AG04449 (cell line): ENCODE measurements around the gene RYR2.

Experiments used
- CTCF ChIA-PET: fragments of 350-600 bp; formaldehyde crosslinking; extraction: SDS; loops from one replicate; lab custom pipeline; 2021; ENCODE audit warnings: antibody characterized with exemption; lab: Yijun Ruan, JAX
- POLR2A ChIA-PET: fragments of 400-600, 350-600 bp; formaldehyde crosslinking; extraction: SDS; loops from one replicate; lab custom pipeline; 2020; ENCODE audit warnings: antibody characterized with exemption, inconsistent platforms; lab: Yijun Ruan, JAX
- DNase-seq: peaks from one replicate; pipeline ENCODE4 v3.0.0-alpha.2; 2010; ENCODE audit warnings: low read depth, low spot score
- H3K4me3 ChIP-seq: 2 replicates; pipeline ENCODE4 v1.5.1; 2011; ENCODE audit warnings: low read depth, mild to moderate bottlenecking, control low read depth, low read length
- TF ChIP-seq, protein P1 (sequence below): IDR thresholded peaks from one replicate; pipeline ENCODE4 v1.5.1; 2011; ENCODE audit warnings: mild to moderate bottlenecking, moderate library complexity, low read length, control low read depth, inconsistent platforms; ENCODE audit not compliant: insufficient read depth; ENCODE audit errors: missing control alignments

RYR2 gene

GRCh38 chr1:237794071-237794470, 752.1 kb downstream of the RYR2 start:
- DNase-seq: no peak

DNA sequence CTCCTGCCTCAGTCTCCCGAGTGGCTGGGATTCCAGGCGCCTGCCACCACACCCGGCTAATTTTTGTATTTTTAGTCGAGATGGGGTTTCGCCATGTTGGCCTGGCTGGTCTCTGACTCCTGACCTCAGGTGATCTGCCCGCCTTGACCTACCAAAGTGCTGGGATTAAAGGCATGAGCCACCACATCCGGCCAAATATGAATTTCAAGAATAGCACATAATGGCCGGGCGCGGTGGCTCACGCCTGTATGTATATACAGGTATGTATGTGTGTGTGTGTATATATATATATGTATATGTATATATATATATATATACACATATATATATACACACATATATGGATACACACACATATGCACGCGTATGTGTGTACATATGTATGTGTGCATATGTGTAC, 753.6 kb downstream of the RYR2 start:
- DNase-seq: no peak
- ChIA-PET CTCF (no interaction called here), POLR2A (no interaction called here)
- TF ChIP-seq, protein P1, sequence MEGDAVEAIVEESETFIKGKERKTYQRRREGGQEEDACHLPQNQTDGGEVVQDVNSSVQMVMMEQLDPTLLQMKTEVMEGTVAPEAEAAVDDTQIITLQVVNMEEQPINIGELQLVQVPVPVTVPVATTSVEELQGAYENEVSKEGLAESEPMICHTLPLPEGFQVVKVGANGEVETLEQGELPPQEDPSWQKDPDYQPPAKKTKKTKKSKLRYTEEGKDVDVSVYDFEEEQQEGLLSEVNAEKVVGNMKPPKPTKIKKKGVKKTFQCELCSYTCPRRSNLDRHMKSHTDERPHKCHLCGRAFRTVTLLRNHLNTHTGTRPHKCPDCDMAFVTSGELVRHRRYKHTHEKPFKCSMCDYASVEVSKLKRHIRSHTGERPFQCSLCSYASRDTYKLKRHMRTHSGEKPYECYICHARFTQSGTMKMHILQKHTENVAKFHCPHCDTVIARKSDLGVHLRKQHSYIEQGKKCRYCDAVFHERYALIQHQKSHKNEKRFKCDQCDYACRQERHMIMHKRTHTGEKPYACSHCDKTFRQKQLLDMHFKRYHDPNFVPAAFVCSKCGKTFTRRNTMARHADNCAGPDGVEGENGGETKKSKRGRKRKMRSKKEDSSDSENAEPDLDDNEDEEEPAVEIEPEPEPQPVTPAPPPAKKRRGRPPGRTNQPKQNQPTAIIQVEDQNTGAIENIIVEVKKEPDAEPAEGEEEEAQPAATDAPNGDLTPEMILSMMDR: no peak
- H3K4me3 ChIP-seq: no peak overlapping the region

More at GRCh38 chr1:237794071-237794470, 752.1 kb downstream of the RYR2 start:
- POLR2A ChIA-PET: no interaction called here
- H3K4me3 ChIP-seq: no peak overlapping the region
- TF ChIP-seq, protein P1: no peak
- CTCF ChIA-PET: no interaction called here

DNA sequence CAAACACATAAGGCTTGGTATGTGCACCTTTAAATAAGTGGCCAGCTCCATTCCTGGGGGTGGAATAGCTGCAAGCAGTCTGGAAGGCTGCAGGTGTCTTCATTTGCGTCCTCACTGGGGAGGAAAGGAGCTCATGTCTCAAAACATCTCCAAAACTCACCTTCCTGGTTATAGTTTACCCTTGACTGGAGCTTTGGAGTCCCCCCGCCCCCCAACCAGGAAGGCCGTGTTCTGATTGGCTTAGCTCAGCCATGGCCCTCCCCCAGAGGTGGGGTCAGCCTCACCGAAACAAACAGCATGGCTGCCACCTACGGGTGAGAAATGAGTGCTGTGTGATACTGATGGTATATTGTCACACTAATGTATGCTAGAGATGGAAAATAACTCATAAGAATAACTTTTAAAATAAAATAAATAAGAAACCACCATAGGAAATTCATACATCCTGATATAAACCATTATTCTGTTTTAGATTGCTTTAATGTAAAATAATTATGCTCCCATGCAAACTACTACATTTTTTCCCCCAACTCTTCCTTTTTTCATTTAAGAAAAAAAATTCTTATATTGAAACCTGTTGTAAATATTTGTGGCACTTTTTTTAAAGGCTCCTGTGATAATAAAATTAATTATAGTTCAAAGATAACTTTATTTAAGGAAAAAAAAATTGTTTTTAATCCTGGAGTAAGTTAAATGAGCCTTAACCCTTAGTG, 757.9 kb downstream of the RYR2 start:
- DNase-seq: no peak
- no peak overlapping the region for H3K4me3 ChIP-seq
- CTCF ChIA-PET: no interaction called here
- POLR2A ChIA-PET: no interaction called here
- TF ChIP-seq, protein P1: no peak

DNA sequence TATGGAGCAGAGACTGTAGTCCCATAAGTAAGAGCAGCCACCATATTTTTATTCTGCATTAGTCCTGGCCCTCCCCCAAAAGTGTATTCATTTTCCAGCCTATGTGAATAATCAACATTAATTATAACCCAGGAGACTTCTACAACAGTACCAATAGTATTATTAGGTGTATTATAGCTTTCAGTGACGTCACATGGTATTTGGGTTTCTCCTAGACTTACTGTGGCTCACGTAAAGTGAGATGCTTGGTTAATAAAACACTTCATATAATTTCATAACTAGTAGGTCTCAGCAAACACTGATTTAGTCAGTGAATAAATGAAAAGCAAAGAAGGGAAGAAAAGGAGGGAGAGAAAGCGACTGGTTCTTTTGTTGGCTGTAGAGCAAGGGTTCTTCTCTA, 762.5 kb downstream of the RYR2 start:
- POLR2A ChIA-PET: no interaction called here
- CTCF ChIA-PET: no interaction called here
- no peak overlapping the region for H3K4me3 ChIP-seq
- TF ChIP-seq, protein P1: no peak
- DNase-seq: no peak

GRCh38 chr1:237809099-237809498, 767.1 kb downstream of the RYR2 start:
- TF ChIP-seq, protein P1: no peak
- ChIA-PET CTCF (no interaction called here), POLR2A (no interaction called here)
- DNase-seq: no peak
- H3K4me3 ChIP-seq: no peak overlapping the region

DNA sequence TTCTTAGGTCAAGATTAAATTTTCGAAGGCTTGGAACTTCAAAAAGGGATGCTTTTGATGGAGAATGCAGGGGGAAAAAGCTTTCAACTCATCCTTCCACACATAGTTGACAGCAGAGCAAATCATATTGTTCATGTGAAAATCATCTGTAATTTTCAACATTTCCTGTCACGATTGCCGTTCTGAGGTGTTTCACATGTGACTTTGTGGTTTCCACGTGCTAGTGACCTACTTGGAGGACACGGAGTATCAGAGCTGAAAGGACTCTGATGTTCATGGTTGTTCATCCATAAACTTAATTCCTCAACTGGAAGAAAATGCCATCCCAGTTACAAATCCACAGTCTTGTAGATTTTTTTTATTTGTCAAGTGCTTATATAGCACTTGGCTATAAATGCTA, 769.6 kb downstream of the RYR2 start:
- POLR2A ChIA-PET: no interaction called here
- no peak overlapping the region for H3K4me3 ChIP-seq
- no peak for DNase-seq
- CTCF ChIA-PET: no interaction called here
- TF ChIP-seq, protein P1: no peak
